Lung (tissue), 12 donors: ENCODE data around the gene JAM3. TPM values are rescaled to one million over a fixed set of nuclear protein-coding genes. Genes with fewer than 3 reads are reported as not detected.

ENCODE experiments used
- ATAC-seq: fragments of 200-7000 bp; cut with Tn5 transposase; one replicate; pipeline ENCODE4 v1.9.1; 2020; ENCODE audit warnings: moderate number of reproducible peaks; ENCODE audit not compliant: insufficient read depth, low FRiP score
- DNase-seq, 3 donors: peaks; one replicate each; pipeline ENCODE4 v3.0.0-alpha.2; 2013 to 2017
- H3K27ac ChIP-seq, 2 donors: one replicate each; pipeline ENCODE4 v1.5.1; 2013; ENCODE audit warnings: mild to moderate bottlenecking in 2 of 2, moderate library complexity in 2 of 2, control low read depth in 1 of 2, inconsistent platforms in 1 of 2, low read depth in 1 of 2, low read length in 1 of 2
- H3K27me3 ChIP-seq, 3 donors: one replicate each; pipeline ENCODE4 v1.5.1; 2013; ENCODE audit warnings: low read length in 2 of 3; ENCODE audit not compliant: control insufficient read depth in 3 of 3, insufficient read depth in 3 of 3
- H3K36me3 ChIP-seq, 4 donors: one replicate each; pipeline ENCODE4 v1.5.1; 2013; ENCODE audit warnings: low read length in 4 of 4, mild to moderate bottlenecking in 1 of 4, moderate library complexity in 1 of 4; ENCODE audit not compliant: control insufficient read depth in 4 of 4, insufficient read depth in 4 of 4
- H3K4me1 ChIP-seq, 5 donors: one replicate each; pipeline ENCODE4 v1.5.1; 2013; ENCODE audit warnings: low read length in 5 of 5, mild to moderate bottlenecking in 2 of 5, moderate library complexity in 1 of 5; ENCODE audit not compliant: control insufficient read depth in 5 of 5, insufficient read depth in 5 of 5
- H3K4me3 ChIP-seq: one replicate; pipeline ENCODE4 v1.5.1; 2013; ENCODE audit warnings: mild to moderate bottlenecking, control low read depth, moderate library complexity
- H3K9ac ChIP-seq, 2 donors: one replicate each; pipeline ENCODE4 v1.5.1; 2013; ENCODE audit warnings: low read length in 2 of 2, control low read depth in 1 of 2; ENCODE audit not compliant: insufficient read depth in 1 of 2
- H3K9me3 ChIP-seq, 4 donors: one replicate each; pipeline ENCODE4 v1.5.1; 2013; ENCODE audit warnings: low read length in 3 of 4, mild to moderate bottlenecking in 1 of 4, moderate library complexity in 1 of 4; ENCODE audit not compliant: control insufficient read depth in 4 of 4, insufficient read depth in 3 of 4
- CTCF ChIP-seq: IDR thresholded peaks from 2 replicates; pipeline ENCODE4 v1.5.1; 2012; ENCODE audit warnings: mild to moderate bottlenecking; ENCODE audit errors: control extremely low read depth, extremely low read depth
- WGBS, 2 donors: extraction: QIAGEN DNeasy Blood & Tissue Kit; methylation state at CpG; one replicate each; pipeline ENCODE4 v1.1.7; 2013; 5-methylcytosine and 5-hydroxymethylcytosine counted together
- polyA plus RNA-seq, 2 donors: library from polyadenylated mRNA; stranded (reverse); fragments of 200-250 nt; gene quantifications; one replicate each; pipeline ENCODE4 v1.2.1, GENCODE V29; 2013
- total RNA-seq, 2 donors: library from RNA; depleted of rRNA in 1 of 2; stranded (reverse); fragments of >200 nt in 1 of 2; gene quantifications; one replicate each; pipeline ENCODE4 v1.2.1, GENCODE V29; 2014 to 2021
- donor health status: control.
- donor health status: control.
- donor health status: Bipolar disorder and iron deficiency.
- donor health status: healthy.
- donor health status: DM: yes; HTN: yes; CAD: no.

The JAM3 gene
- total and polyA plus RNA-seq, 4 donors = 10.3 to 72.2 (median 23.6) TPM

- H3K27ac ChIP-seq = no peak overlapping the region
- H3K9ac ChIP-seq = no peak overlapping the region
- H3K36me3 ChIP-seq = peaks cover 0 to 2% (median 0%) of the 10 kb centered on the region in 4 donors
- H3K4me1 ChIP-seq = no peaks in the 10 kb centered on the region
- TF ChIP-seq CTCF = no peak
- H3K4me3 ChIP-seq = no peak overlapping the region
- no peaks in the 10 kb centered on the region for H3K27me3 ChIP-seq
- 92 to 94% methylated on average over 1 of the region's 1 CpG for WGBS, 2 donors
- DNase-seq (no peak), ATAC-seq (no peak)
- peaks cover 0 to 15% (median 5%) of the 10 kb centered on the region in 4 donors for H3K9me3 ChIP-seq
Measured at GRCh38 chr11:134134167-134134566, 65.3 kb downstream of the JAM3 start.

- Histone ChIP-seq H3K36me3 (peaks cover 0 to 3% (median 2%) of the 10 kb centered on the region in 4 donors), H3K27me3 (no peaks in the 10 kb centered on the region), H3K9me3 (peaks cover 0 to 3% (median 0%) of the 10 kb centered on the region in 4 donors), H3K9ac (no peak overlapping the region), H3K4me1 (no peaks in the 10 kb centered on the region), H3K4me3 (no peak overlapping the region), H3K27ac (no peak overlapping the region)
- WGBS, 2 donors = 91 to 92% methylated on average over 9 of the region's 9 CpGs
- DNase-seq (no peak), ATAC-seq (no peak)
- TF ChIP-seq CTCF = no peak
Measured at GRCh38 chr11:134138376-134138775, 69.5 kb downstream of the JAM3 start.

DNA sequence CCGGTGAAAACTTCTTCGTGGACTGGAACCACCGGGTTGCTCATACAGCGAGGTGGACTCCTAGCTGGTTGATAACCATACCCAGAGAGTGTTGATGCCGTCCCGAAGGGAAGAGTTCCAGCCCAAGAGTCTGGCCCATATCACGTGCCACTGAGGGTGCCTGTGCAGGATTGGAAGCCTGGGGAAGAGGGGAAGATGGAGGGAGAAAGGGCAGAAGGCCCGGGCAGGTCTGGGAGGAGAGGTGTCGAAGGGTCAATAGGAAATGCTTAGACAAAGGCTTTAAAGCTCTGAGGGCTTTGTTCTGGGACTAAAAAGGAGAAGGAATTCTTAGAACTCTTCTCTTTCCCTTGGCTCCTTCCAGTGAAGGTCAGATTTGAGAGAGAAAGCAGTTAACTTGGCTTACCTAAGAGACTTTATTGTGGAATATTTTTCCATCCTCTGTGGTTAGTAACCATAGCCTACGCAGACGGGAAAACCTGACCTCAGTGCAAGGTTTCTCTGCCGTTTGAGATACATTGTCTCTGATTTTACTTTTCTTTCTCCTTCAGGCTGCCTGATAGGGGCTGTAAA lies 70.5 kb downstream of the JAM3 start:
- DNase-seq (no peak), ATAC-seq (no peak)
- 68 to 71% methylated on average over 12 of the region's 12 CpGs for WGBS, 2 donors
- H3K4me1 ChIP-seq = no peaks in the 10 kb centered on the region
- peaks cover 0 to under 1% (median 0%) of the 10 kb centered on the region in 4 donors for H3K9me3 ChIP-seq
- no peak for TF ChIP-seq CTCF
- H3K9ac ChIP-seq = no peak overlapping the region
- H3K4me3 ChIP-seq = no peak overlapping the region
- no peaks in the 10 kb centered on the region for H3K27me3 ChIP-seq
- peaks cover 0 to 7% (median 3%) of the 10 kb centered on the region in 4 donors for H3K36me3 ChIP-seq
- H3K27ac ChIP-seq = no peak overlapping the region
